Peyer's patch (tissue), 4 donors: ENCODE measurements around the gene STON2. TPM values are rescaled to one million over a fixed set of nuclear protein-coding genes. Genes with fewer than 3 reads are reported as not detected.
"Not testable (repeated sequence)": the region's sequence is repeated elsewhere in the genome, so short reads cannot be mapped to it uniquely, and the experiment has no call there.

Experiments
- DNase-seq, 3 donors: peaks; one replicate each; pipeline ENCODE4 v3.0.0-alpha.2; 2017 to 2019
- H3K27ac ChIP-seq, 4 donors: fragments of 200-600 bp; sonication (generic); one replicate each; pipeline ENCODE4 v1.5.1; 2016 to 2019
- H3K27me3 ChIP-seq, 2 donors: fragments of 200-600 bp; sonication (generic); one replicate each; pipeline ENCODE4 v1.5.1; 2019
- H3K36me3 ChIP-seq, 3 donors: fragments of 200-600 bp; sonication (generic); one replicate each; pipeline ENCODE4 v1.5.1; 2016 to 2019
- H3K4me1 ChIP-seq, 4 donors: fragments of 200-600 bp; sonication (generic); one replicate each; pipeline ENCODE4 v1.5.1; 2016 to 2019
- H3K4me3 ChIP-seq, 4 donors: fragments of 200-600 bp; sonication (generic); 1 replicate in 3 of 4; 2 replicates in 1 of 4; pipeline ENCODE4 v1.5.1; 2016 to 2019; ENCODE audit warnings: mild to moderate bottlenecking in 1 of 4
- H3K9me3 ChIP-seq, 4 donors: fragments of 200-600 bp; sonication (generic); one replicate each; pipeline ENCODE4 v1.5.1; 2016 to 2019; ENCODE audit warnings: mild to moderate bottlenecking in 1 of 4
- POLR2A ChIP-seq, 2 donors: fragments of 450-650 bp; IDR thresholded peaks; one replicate each; pipeline ENCODE4 v1.5.1; 2017; ENCODE audit warnings: antibody characterized with exemption in 2 of 2, mild to moderate bottlenecking in 2 of 2, moderate library complexity in 2 of 2
- total RNA-seq, 4 donors: library from RNA; depleted of rRNA; stranded (reverse); fragments of >200 nt; gene quantifications; one replicate each; pipeline ENCODE4 v1.1.0, GENCODE V29; 2016
- TF ChIP-seq, protein P1 (sequence below), 6 experiments: fragments of 450-650 bp in 4 of 6; fragments of 200-600 bp in 2 of 6; sonication (generic) in 1 of 6; IDR thresholded peaks; one replicate each; pipeline ENCODE4 v1.5.1; 2017 to 2019; ENCODE audit warnings: antibody characterized with exemption in 6 of 6, mild to moderate bottlenecking in 3 of 6, moderate library complexity in 1 of 6

Gene STON2
- total RNA-seq, 4 donors from 2014 or later, result 6.3 to 25.3 (median 13.9) TPM

DNA sequence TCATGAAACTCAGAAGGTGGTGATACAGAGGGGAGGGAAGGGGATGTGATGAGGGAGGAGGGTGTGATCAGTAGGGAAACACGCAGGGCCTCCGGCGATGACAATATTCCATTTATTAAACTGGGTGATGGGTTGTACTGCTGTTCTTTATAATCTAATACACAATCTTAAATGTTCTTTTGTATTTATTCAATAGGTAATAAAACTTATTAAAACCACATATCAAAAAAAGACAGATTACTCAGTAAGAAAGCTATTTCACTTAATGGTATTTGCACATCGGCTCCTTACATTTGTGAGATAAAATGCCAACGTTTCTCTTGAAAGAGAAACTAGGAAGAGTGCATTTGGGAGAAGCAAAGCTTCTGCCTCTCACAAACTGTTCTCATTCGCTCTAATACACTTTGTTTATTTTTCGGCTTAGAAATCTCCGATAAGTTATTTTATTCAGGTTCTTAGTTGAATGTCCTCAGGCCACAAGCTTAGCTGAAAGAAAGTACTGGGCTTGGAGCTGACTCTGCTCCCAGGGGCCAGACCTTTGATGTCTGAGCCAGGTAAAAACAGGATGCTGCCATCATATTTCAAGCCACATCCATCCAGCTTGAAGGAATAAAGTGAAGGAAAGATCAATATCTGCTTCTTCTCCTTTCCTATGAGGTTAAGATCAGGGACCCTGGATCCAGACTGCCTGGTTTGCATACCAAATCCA lies 17.5 kb downstream of the STON2 start:
- H3K9me3 ChIP-seq, result no peaks in the 10 kb centered on the region
- TF ChIP-seq, protein P1, sequence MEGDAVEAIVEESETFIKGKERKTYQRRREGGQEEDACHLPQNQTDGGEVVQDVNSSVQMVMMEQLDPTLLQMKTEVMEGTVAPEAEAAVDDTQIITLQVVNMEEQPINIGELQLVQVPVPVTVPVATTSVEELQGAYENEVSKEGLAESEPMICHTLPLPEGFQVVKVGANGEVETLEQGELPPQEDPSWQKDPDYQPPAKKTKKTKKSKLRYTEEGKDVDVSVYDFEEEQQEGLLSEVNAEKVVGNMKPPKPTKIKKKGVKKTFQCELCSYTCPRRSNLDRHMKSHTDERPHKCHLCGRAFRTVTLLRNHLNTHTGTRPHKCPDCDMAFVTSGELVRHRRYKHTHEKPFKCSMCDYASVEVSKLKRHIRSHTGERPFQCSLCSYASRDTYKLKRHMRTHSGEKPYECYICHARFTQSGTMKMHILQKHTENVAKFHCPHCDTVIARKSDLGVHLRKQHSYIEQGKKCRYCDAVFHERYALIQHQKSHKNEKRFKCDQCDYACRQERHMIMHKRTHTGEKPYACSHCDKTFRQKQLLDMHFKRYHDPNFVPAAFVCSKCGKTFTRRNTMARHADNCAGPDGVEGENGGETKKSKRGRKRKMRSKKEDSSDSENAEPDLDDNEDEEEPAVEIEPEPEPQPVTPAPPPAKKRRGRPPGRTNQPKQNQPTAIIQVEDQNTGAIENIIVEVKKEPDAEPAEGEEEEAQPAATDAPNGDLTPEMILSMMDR (IDR thresholded peaks at IDR 0.05), result no peak
- TF ChIP-seq POLR2A (IDR thresholded peaks at IDR 0.05), result no peak
- no peak overlapping the region for H3K4me3 ChIP-seq
- no peaks in the 10 kb centered on the region for H3K4me1 ChIP-seq
- DNase-seq, result no peak
- H3K36me3 ChIP-seq, result no peaks in the 10 kb centered on the region
- no peaks in the 10 kb centered on the region for H3K27me3 ChIP-seq
- H3K27ac ChIP-seq, result no peak overlapping the region

DNA sequence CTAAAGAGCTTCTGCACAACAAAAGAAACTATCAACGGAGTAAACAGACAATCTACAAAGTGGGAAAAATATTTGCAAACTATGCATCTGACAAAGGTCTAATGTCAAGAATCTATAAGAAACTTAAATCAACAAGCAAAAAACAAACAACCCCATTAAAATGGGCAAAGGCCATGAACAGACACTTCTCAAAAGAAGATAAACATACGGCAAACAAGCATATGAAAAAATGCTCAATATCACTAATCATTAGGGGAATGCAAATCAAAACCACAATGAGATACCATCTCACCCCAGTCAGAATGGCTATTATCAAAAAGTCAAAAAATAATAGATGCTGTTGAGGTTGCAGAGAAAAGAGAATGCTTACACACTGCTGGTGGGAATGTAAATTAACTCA lies 20.1 kb downstream of the STON2 start:
- H3K4me1 ChIP-seq, DNase-seq, H3K4me3 ChIP-seq, H3K27me3 ChIP-seq, H3K9me3 ChIP-seq, H3K27ac ChIP-seq, H3K36me3 ChIP-seq: not testable (repeated sequence)

DNA sequence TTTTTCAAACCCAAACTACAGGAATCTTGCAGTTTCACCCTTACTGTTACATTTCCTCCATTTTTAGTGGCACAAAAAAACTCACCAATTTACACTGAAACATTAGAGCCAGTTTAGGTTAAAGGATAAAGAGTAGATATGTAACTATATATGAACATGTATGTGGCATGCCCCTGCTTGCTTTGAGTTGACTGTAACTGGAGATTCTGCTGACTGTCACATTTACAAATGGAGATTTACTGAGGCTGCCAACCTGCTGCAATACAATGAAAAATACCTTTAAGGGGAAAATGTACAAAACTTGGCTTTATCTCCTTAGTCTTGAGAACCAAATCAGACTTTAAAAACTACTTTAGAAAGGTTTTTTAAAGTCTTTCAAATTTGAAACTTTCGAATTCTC lies 28.3 kb downstream of the STON2 start:
- H3K27ac ChIP-seq, result no peak overlapping the region
- no peak for TF ChIP-seq POLR2A (IDR thresholded peaks at IDR 0.05)
- TF ChIP-seq, protein P1 (IDR thresholded peaks at IDR 0.05), result no peak
- no peaks in the 10 kb centered on the region for H3K9me3 ChIP-seq
- no peak for DNase-seq
- no peaks in the 10 kb centered on the region for H3K4me1 ChIP-seq
- no peaks in the 10 kb centered on the region for H3K36me3 ChIP-seq
- H3K4me3 ChIP-seq, result no peak overlapping the region
- no peaks in the 10 kb centered on the region for H3K27me3 ChIP-seq

DNA sequence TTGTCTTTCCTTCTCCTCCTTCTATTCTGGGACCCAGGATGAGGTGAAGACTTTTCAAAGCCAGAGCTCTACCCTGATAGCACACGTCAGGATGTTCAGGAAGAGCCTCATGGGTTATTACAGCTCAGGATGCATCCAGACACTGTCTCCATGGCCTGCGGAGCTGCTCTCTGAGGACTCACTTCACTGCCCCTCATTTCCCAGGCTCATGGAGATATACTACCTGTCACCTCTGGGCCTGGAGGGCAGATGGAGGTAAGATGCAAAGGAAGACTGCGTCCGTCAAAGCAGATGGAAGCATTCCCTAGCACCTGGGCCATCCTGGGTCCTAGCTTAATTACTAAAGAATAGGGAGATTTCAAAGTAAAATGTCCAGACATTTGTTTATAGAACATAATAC lies 32.6 kb downstream of the STON2 start:
- Histone ChIP-seq H3K27me3 (no peaks in the 10 kb centered on the region), H3K4me3 (no peak overlapping the region), H3K9me3 (no peaks in the 10 kb centered on the region), H3K36me3 (no peaks in the 10 kb centered on the region), H3K4me1 (no peaks in the 10 kb centered on the region), H3K27ac (no peak overlapping the region)
- no peak for DNase-seq
- no peak for TF ChIP-seq POLR2A (IDR thresholded peaks at IDR 0.05)
- TF ChIP-seq, protein P1 (IDR thresholded peaks at IDR 0.05), result no peak

DNA sequence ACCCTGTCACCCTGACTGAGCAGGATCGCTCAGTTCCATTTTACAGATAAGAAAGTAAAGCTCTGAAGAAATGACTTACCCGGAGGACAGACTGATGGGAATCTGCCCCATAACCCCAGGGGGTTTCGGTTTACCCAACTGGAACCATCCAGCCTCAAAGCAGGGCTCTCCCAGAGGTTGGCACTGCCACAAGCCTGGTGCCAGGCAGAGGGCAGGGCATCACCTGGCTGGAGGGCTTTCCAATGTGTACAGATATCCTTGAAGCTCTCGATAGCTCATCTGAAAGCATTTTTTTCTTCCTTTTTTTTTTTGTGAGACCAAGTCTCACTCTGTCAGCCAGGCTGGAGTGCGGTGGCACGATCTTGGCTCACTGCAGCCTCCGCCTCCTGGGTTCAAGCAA lies 33.2 kb downstream of the STON2 start:
- no peaks in the 10 kb centered on the region for H3K27me3 ChIP-seq
- no peak overlapping the region for H3K4me3 ChIP-seq
- DNase-seq, result no peak
- TF ChIP-seq, protein P1 (IDR thresholded peaks at IDR 0.05), result no peak
- TF ChIP-seq POLR2A (IDR thresholded peaks at IDR 0.05), result no peak
- no peaks in the 10 kb centered on the region for H3K4me1 ChIP-seq
- H3K36me3 ChIP-seq, result no peaks in the 10 kb centered on the region
- H3K27ac ChIP-seq, result no peak overlapping the region
- no peaks in the 10 kb centered on the region for H3K9me3 ChIP-seq

DNA sequence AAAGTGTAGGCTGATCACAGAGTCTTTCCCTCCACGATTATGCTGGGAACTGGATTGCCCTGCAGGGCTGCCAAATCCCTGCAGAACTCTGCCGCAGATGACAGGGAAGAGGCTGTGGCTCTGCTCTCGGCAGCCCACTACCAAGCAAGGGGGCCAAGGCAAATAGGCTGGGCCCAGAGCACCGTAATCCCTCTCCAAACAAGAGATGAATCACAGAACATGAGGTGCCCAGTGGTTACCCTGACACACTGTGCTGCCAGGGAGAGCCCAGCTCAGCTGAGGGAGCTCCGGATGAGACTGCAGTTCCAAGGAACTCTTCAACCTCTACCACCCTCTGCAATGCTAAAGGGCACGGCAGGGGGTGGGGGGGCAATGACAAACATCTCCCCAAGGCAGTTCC lies 33.9 kb downstream of the STON2 start:
- Histone ChIP-seq H3K36me3 (no peaks in the 10 kb centered on the region), H3K9me3 (no peaks in the 10 kb centered on the region), H3K4me1 (no peaks in the 10 kb centered on the region), H3K27ac (no peak overlapping the region), H3K4me3 (no peak overlapping the region), H3K27me3 (no peaks in the 10 kb centered on the region)
- no peak for TF ChIP-seq POLR2A (IDR thresholded peaks at IDR 0.05)
- TF ChIP-seq, protein P1 (IDR thresholded peaks at IDR 0.05), result no peak
- no peak for DNase-seq
